HG03469 (cell line): ENCODE data around the gene SYNGR1.

Source experiments
- ATAC-seq: cut with Tn5 transposase; IDR thresholded peaks from one replicate; pipeline ENCODE4 v1.9.1; 2021; ENCODE audit warnings: mild to moderate bottlenecking, moderate library complexity, moderate number of reproducible peaks; ENCODE audit not compliant: unreplicated experiment

Gene SYNGR1

GRCh38 chr22:39427751-39428596 is 78.2 kb downstream of the SYNGR1 start:
- no peak for ATAC-seq

GRCh38 chr22:39428597-39429071 is 78.8 kb downstream of the SYNGR1 start:
- ATAC-seq, result no peak

GRCh38 chr22:39429186-39429585 is 79.4 kb downstream of the SYNGR1 start:
- no peak for ATAC-seq

- ATAC-seq, result no peak
These were observed 80.3 kb downstream of the SYNGR1 start for GRCh38 chr22:39429916-39430575.

GRCh38 chr22:39430576-39431150 is 80.9 kb downstream of the SYNGR1 start:
- ATAC-seq, result no peak

GRCh38 chr22:39431216-39431801 is 81.5 kb downstream of the SYNGR1 start:
- no peak for ATAC-seq

GRCh38 chr22:39431821-39432251 is 82.0 kb downstream of the SYNGR1 start:
- ATAC-seq, result no peak

- ATAC-seq, result no peak
These were observed 82.6 kb downstream of the SYNGR1 start for GRCh38 chr22:39432361-39432811.

GRCh38 chr22:39433476-39434242 is 83.9 kb downstream of the SYNGR1 start:
- ATAC-seq, result no peak

GRCh38 chr22:39434243-39434653 is 84.5 kb downstream of the SYNGR1 start:
- no peak for ATAC-seq

GRCh38 chr22:39434721-39435120 is 84.9 kb downstream of the SYNGR1 start:
- ATAC-seq, result no peak
